HG03378 (cell line): Measurements from ENCODE around the gene DLK2.
"Not testable (repeated sequence)": the region's sequence is repeated elsewhere in the genome, so short reads cannot be mapped to it uniquely, and the experiment has no call there.

Experiments used
- ATAC-seq: cut with Tn5 transposase; IDR thresholded peaks from one replicate; pipeline ENCODE4 v1.9.1; 2021; ENCODE audit warnings: mild to moderate bottlenecking, moderate library complexity; ENCODE audit not compliant: unreplicated experiment

DLK2 gene

GRCh38 chr6:43455531-43456428, at the start of gene DLK2:
Gene DLK2, minus strand, starts transcription at chr6:43455548. Its CDS starts 723 bp downstream, at chr6:43454825.
- ATAC-seq: no peak

- no peak for ATAC-seq
These were observed 48.1 kb upstream of the DLK2 start for GRCh38 chr6:43503443-43503842.

GRCh38 chr6:43502666-43503065, 47.3 kb upstream of the DLK2 start:
- no peak for ATAC-seq

- ATAC-seq: no peak
These were observed 45.6 kb upstream of the DLK2 start for GRCh38 chr6:43500921-43501320.

GRCh38 chr6:43499028-43499815, 43.9 kb upstream of the DLK2 start:
- no peak for ATAC-seq

GRCh38 chr6:43498291-43498690, 42.9 kb upstream of the DLK2 start:
- not testable (repeated sequence) for ATAC-seq

GRCh38 chr6:43497689-43498088, 42.3 kb upstream of the DLK2 start:
- ATAC-seq: no peak

GRCh38 chr6:43497129-43497396, 41.7 kb upstream of the DLK2 start:
- ATAC-seq: no peak

- ATAC-seq: no peak
These were observed 41.2 kb upstream of the DLK2 start for GRCh38 chr6:43496370-43497128.

- ATAC-seq: no peak
These were observed 40.1 kb upstream of the DLK2 start for GRCh38 chr6:43495409-43495941.

GRCh38 chr6:43494766-43495165, 39.4 kb upstream of the DLK2 start:
- ATAC-seq: no peak

GRCh38 chr6:43494321-43494720, 39.0 kb upstream of the DLK2 start:
- no peak for ATAC-seq

GRCh38 chr6:43493833-43494232, 38.5 kb upstream of the DLK2 start:
- no peak for ATAC-seq

GRCh38 chr6:43493230-43493629, 37.9 kb upstream of the DLK2 start:
- no peak for ATAC-seq

GRCh38 chr6:43492673-43493072, 37.3 kb upstream of the DLK2 start:
- no peak for ATAC-seq

- ATAC-seq: no peak
These were observed 36.7 kb upstream of the DLK2 start for GRCh38 chr6:43491750-43492661.

- no peak for ATAC-seq
These were observed 35.2 kb upstream of the DLK2 start for GRCh38 chr6:43490523-43490939.

GRCh38 chr6:43489277-43490072, 34.1 kb upstream of the DLK2 start:
- ATAC-seq: no peak

- ATAC-seq: no peak
These were observed 33.4 kb upstream of the DLK2 start for GRCh38 chr6:43488667-43489276.
